NCI-H2171 (cell line): ENCODE results near the gene LUZP1.

Experiments
- DNase-seq: peaks from one replicate; lab custom pipeline; 2025; lab: John Stamatoyannopoulos, UW

The LUZP1 gene

GRCh38 chr1:23116921-23117699 lies 51.5 kb downstream of the LUZP1 start:
- DNase-seq: no peak

DNA sequence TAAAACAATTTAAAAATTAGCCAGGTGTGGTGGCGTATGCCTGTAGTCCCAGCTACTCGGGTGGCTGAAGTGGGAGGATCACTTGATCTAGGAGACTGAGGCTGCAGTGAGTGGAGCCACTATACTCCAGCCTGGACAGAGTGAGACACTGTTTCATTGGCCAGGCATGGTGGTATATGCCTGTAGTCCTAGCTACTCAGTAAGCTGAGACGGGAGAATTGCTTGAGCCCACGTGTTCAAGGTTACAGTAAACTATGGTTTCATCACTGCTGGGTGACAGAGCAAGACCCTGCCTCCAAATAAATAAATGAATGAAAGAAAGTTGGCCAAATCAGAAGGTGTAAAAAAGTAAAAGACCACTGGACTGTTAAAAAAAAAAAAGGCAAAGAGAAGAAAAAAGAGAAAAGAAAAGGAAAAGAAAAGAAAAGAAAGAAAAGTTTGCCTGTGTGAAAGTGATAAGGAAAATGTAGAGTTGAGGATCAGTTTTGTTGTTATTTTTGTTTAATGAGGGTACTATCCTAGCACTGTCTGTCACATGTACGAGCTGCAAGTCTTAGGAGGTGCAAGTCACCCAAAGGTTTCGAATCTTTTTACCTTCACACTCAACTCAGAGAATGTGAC lies 52.3 kb downstream of the LUZP1 start:
- DNase-seq: no peak

GRCh38 chr1:23114424-23115079 lies 54.1 kb downstream of the LUZP1 start:
- DNase-seq: no peak

DNA sequence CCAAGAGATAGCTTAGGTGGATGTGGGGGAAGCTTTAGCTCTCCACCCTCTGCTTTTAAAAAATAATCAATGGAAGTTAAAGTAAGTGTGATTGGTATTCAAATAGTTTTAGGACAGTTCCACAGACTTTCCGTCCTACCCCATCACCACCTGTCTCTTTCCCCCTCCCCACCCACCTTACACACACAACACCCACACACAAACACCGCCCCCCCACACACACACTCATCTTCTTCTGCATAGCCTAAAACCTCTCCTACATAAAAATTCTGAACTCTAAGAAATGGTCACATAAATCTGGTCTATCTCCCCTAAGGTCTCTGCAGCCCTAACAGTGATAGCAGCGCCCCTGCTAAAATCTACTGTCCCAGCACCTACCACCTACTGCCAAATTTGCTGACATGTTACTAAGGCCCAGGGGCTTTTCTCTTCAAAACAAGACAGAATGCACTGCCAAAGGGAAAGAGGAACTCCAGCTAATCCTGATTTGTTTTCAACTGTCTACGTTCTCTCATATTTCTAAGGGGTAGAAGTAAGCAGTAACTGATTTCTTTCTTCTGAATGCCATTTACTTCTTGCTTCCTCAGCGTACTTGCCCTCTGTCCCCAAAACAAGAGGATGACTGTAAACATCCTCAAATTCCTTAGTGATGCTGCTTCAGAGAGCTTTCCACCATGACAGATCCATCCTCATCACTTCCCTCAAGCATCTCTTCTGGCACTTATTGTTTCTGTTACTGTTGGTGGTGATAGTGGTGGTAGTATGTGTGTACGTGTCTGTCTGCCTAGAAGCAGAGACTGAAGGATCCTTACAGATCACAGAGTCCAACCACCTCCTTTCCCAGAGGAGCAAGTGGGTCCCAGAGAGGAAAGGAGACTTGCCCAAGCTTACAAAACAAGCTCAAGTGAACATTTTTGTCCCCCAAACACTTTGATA lies 56.8 kb downstream of the LUZP1 start:
- DNase-seq: no peak

DNA sequence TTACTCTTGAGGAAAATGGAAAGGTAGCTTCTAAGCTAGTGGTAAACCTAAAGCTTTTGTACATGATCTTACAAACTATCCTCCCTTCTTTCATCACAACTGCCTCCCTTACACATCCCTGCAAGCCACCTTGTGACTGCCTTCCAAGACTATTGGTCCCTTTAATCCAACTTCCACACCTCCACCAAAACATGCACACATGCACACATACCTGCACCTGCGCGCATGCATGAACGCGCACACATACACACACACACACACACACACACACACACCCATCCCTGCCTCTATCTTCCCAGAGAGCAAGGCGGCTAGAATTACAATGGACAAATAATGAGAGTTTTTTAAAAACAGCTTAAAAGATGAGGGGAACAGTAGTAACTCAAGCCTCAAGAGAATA lies 58.3 kb downstream of the LUZP1 start:
- no peak for DNase-seq

DNA sequence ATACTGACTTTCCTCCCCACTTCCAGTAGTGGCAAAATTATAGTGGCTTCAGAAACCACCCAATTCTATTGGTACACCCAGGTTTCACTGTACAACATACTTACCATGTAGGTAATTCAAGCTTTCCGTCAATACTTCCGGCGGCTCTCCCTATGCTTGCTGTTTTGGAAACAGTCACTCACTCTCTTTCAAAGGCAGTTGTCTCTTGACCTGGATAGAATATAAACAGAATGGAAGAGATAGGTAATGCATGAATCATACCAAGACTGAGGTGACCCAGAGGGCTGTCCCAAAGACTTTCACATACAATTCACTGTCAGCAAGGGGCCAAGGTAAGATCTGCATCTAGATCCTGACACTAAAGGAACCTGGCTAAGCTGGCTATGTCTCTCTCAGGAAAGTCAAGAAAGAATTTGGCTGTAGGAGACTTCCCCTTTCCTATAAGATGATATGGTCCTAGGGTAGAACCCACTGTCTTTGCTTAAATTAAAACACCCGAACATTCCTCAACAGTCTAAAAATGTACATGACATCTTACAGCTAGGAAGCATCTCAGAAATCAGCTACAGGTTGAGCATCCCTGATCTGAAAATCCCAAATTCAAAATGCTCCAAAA lies 59.6 kb downstream of the LUZP1 start:
- DNase-seq: no peak

- no peak for DNase-seq
Observed at GRCh38 chr1:23103001-23103889, 65.4 kb downstream of the LUZP1 start.

GRCh38 chr1:23102289-23102688 lies 66.4 kb downstream of the LUZP1 start:
- no peak for DNase-seq

DNA sequence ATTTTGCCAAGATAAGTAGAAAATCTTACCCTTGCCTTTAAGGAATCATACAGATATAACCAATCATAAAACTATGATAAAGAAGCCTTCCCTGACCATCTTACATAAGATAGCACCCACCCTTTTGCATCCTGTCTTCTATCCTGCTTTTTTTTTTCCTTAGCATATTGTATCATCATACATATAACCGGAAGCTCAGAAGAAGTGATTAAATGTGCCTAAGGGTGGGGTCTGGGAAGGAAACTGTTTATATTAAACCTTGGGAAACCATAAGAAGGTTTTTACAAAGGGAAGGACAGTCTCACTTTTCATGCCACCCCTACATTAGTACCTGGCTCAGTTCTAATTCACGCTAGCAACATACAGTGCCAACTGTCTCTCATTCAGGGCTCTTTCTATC lies 66.8 kb downstream of the LUZP1 start:
- no peak for DNase-seq

- no peak for DNase-seq
Observed at GRCh38 chr1:23101101-23101827, 67.4 kb downstream of the LUZP1 start.

DNA sequence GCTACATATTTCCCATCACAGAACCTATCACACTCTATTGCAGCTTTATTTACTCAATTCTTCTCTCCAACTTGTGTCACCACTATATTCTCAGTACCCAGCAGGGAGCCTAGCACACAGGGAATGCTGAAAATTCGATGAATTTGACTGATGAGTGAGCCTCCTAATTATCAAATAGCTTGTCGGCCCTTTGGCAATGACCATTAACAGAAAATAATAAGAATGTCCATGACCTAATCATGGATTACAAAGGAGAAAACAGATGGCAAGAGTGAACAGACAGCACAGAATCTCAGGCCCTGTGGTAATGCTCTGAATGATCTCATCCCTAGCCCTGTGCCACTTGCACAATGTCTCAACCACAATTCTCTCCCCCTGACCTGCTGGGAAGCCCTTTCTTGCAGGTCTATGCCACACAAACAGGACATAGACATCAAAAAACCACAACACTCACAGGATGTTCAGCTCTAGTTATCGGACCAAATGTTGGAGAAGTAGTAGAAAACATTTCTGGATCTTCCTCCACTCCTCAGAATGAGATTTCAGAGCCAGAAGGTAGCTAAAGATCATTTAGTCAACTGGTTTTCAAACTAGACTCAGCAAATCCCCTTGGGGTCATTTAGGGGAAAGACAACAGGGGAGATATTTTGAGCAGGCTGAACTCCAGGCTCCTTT lies 68.4 kb downstream of the LUZP1 start:
- no peak for DNase-seq

- no peak for DNase-seq
Observed at GRCh38 chr1:23099171-23099536, 69.5 kb downstream of the LUZP1 start.

- peak; percentile 58 for DNase-seq
Observed at GRCh38 chr1:23098463-23099170, 70.0 kb downstream of the LUZP1 start.

DNA sequence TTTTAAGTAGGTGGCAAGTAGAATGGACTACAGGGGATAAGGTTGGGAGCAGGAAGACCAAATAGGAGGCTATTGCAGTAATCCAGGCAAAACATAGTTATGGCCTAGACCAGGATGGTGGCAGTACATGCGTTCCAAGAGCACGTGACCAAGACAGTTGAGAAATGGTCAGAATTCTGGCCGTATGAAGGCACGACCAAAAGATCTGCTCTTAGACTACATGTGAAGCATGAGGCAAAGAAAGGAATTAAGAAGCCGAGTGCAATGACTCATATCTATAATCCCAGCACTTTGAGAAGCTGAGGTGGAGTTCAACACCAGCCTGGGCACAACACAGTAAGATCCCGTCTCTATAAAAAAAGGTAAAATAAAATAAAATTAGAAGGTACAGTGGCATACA lies 71.3 kb downstream of the LUZP1 start:
- no peak for DNase-seq

GRCh38 chr1:23092447-23092846 lies 76.2 kb downstream of the LUZP1 start:
- no peak for DNase-seq

DNA sequence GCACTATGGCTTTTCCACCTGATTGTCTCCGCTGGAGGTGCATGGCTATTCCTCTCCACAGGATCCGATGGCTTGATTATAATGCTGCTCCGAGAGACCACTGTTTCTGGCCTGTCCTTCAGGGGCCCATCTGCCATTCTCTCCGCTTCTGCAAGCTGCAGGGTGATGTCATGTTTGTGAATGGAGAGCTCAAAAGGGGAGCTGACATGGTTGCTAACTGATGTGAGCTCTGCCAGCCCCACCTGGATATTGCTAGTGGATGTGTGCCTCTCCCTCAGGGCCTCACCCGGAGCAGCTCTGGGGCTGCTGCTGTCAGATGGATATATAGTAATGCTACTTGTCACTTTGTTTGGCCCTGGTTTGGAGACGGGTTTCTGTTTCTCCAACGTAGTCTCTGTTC lies 77.1 kb downstream of the LUZP1 start:
- no peak for DNase-seq

- no peak for DNase-seq
Observed at GRCh38 chr1:23090056-23090455, 78.6 kb downstream of the LUZP1 start.

DNA sequence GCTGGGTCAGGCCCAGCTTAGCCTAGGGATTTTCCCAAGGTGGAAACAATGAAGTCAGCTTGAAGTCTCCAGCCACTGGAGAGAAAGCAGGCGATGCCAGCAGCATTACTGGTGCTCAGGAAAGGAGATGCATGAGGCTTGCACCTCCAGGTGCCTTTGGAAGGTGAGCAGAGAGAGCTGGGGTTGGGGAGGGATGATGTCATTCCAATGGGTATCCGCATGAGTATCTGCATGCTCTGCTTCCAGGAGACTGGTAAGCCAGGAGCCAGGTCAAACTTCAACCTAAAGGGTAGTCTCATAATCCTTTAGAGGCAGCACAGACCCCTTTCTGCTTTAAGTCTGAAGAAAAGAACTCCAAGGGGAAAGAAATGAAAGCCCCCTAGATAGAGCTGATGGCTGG lies 80.6 kb downstream of the LUZP1 start:
- DNase-seq: no peak

DNA sequence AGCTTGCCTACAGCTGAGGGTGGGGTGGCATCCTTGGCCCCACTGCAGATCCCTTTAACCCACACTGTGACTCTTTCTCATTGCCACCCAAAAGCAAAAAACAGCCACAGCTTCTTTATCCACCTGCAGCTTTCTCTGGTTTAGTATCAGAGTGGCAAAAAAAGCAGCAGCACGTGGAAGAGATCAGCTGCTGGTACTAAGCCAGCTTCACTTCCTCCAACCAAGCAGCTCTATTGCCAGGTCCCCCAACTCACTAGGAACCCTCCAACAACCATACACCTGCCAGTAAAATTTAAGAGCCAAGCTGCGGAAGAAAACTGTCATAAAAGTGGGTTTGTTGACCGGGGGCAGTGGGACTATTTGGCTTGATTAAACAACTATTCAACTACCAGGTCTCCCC lies 83.0 kb downstream of the LUZP1 start:
- DNase-seq: no peak
